ENCODE data around the gene NUDT5. TPM values are rescaled to one million over a fixed set of nuclear protein-coding genes. Genes with fewer than 3 reads are reported as not detected.
A peak's percentile ranks its signal among the peaks of the same experiment; 100 is the strongest.

The NUDT5 gene
- total RNA-seq, 1 donor from 2014 or later: 88.2 TPM

DNA sequence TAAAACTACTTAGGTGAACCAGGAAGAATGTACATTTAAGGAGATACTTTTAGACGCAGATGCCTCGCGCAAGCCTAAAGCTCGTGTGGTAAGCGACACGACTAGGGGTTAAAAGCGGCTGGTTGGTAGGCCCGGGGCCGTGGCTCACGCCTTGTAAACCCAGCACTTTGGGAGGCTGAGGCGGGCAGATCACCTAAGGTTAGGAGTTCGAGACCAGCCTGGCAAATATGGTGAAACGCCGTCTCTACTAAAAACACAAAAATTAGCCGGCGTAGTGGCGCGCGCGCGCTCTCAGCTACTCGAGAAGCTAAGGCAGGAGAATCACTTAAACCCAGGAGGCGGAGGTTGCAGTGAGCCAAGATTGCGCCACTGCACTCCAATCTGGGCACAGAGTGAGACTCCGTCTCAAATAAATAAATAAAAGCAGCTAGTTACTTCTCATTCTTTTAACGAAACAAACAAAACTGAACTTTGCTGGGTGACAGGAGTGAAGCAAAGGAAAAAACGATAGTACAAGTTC lies 879 bp downstream of the NUDT5 start:
- Mint-ChIP-seq H3K27me3 (ENCODE audit: low read depth) (no peaks in the 10 kb centered on the region), H3K9me3 (no peaks in the 10 kb centered on the region), H3K36me3 (ENCODE audit: low read depth) (peaks cover 3% of the 10 kb centered on the region), H3K27ac (ENCODE audit: unreplicated experiment) (peak overlapping the region; percentile 97), H3K4me3 (peak overlapping the region; percentile 97), H3K4me1 (peaks cover 41% of the 10 kb centered on the region)
- peak; percentile 2 for DNase-seq (ENCODE audit: low read depth, low spot score)
- TF ChIP-seq, protein P1, sequence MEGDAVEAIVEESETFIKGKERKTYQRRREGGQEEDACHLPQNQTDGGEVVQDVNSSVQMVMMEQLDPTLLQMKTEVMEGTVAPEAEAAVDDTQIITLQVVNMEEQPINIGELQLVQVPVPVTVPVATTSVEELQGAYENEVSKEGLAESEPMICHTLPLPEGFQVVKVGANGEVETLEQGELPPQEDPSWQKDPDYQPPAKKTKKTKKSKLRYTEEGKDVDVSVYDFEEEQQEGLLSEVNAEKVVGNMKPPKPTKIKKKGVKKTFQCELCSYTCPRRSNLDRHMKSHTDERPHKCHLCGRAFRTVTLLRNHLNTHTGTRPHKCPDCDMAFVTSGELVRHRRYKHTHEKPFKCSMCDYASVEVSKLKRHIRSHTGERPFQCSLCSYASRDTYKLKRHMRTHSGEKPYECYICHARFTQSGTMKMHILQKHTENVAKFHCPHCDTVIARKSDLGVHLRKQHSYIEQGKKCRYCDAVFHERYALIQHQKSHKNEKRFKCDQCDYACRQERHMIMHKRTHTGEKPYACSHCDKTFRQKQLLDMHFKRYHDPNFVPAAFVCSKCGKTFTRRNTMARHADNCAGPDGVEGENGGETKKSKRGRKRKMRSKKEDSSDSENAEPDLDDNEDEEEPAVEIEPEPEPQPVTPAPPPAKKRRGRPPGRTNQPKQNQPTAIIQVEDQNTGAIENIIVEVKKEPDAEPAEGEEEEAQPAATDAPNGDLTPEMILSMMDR (conservative IDR thresholded peaks at IDR 0.05): no peak

- TF ChIP-seq, protein P1 (conservative IDR thresholded peaks at IDR 0.05): no peak
- no peak overlapping the region for H3K27ac Mint-ChIP-seq (ENCODE audit: unreplicated experiment)
- no peaks in the 10 kb centered on the region for H3K9me3 Mint-ChIP-seq
These were observed 2.5 kb downstream of the NUDT5 start for GRCh38 chr10:12193193-12193592.

DNA sequence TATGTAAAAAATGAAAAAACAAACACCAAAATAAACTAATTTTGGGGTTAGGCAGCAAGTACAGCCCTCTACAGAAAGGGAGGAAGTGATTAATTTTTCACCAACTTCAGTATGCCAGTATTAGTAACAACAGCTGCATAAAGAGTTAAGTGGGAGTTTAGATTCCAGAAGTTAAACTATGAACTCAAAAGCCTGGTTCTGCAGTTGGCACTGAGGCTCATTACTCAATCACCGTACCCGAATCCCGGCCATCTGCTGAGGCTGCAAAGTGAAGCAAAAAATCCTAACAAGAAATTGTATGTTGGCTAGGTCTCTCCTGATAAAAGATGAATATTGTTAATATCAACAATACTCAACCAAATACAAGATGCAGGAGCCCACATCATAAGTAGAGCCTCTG lies 4.0 kb downstream of the NUDT5 start:
- Mint-ChIP-seq H3K36me3 (ENCODE audit: low read depth) (no peaks in the 10 kb centered on the region), H3K27me3 (ENCODE audit: low read depth) (no peaks in the 10 kb centered on the region), H3K9me3 (no peaks in the 10 kb centered on the region), H3K4me1 (peaks cover 29% of the 10 kb centered on the region), H3K4me3 (peak overlapping the region; percentile 51), H3K27ac (ENCODE audit: unreplicated experiment) (no peak overlapping the region)
- TF ChIP-seq, protein P1 (conservative IDR thresholded peaks at IDR 0.05): no peak
- DNase-seq (ENCODE audit: low read depth, low spot score): no peak

More at GRCh38 chr10:12193193-12193592, 2.5 kb downstream of the NUDT5 start:
- no peaks in the 10 kb centered on the region for H3K27me3 Mint-ChIP-seq (ENCODE audit: low read depth)
- H3K36me3 Mint-ChIP-seq (ENCODE audit: low read depth): no peaks in the 10 kb centered on the region
- H3K4me1 Mint-ChIP-seq: peaks cover 36% of the 10 kb centered on the region
- H3K4me3 Mint-ChIP-seq: peak overlapping the region; percentile 59
- no peak for DNase-seq (ENCODE audit: low read depth, low spot score)

DNA sequence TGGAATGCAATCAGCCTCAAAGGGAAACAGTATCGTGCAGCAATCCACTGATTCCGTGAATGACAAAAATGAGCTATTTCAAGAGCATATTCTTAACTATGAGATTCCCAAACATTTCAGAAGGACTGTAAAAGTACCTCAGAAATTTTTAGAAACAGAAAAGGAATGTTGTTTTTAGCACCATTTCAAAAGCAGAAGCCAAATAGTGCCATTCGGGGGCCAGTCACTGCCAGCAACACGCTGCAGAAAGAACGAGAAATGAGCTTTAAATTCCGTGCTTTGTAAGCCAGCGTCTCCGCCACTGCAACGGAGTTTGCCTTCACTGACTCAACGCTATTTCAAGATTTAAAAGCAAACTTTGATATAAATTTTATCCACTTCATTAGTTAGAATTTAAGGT lies 6.3 kb downstream of the NUDT5 start:
- TF ChIP-seq, protein P1 (conservative IDR thresholded peaks at IDR 0.05): no peak
- H3K36me3 Mint-ChIP-seq (ENCODE audit: low read depth): no peaks in the 10 kb centered on the region
- no peak overlapping the region for H3K27ac Mint-ChIP-seq (ENCODE audit: unreplicated experiment)
- H3K4me1 Mint-ChIP-seq: peaks cover 10% of the 10 kb centered on the region
- no peak for DNase-seq (ENCODE audit: low read depth, low spot score)
- H3K9me3 Mint-ChIP-seq: no peaks in the 10 kb centered on the region
- no peaks in the 10 kb centered on the region for H3K27me3 Mint-ChIP-seq (ENCODE audit: low read depth)
- no peak overlapping the region for H3K4me3 Mint-ChIP-seq

DNA sequence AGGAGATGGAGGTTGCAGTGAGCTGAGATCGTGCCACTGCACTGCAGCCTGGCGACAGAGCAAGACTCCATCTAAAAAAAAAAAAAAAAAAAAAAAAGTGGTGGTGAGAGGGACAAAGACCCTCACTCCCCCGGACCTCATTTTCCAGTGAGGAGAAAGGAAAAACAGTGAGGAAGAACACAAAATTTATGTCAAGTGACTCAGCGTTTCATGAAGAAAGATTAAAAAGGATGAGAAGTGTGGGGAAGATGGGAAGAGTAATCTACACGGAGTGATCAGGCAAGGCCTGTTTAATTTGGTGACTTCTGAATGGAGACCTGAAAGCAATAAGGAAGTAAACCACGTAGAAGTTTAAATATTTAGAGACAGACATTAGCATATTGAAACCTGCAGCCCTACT lies 7.0 kb downstream of the NUDT5 start:
- Mint-ChIP-seq H3K27ac (ENCODE audit: unreplicated experiment) (no peak overlapping the region), H3K4me3 (no peak overlapping the region), H3K9me3 (no peaks in the 10 kb centered on the region), H3K27me3 (ENCODE audit: low read depth) (no peaks in the 10 kb centered on the region), H3K36me3 (ENCODE audit: low read depth) (no peaks in the 10 kb centered on the region), H3K4me1 (peaks cover 4% of the 10 kb centered on the region)
- no peak for DNase-seq (ENCODE audit: low read depth, low spot score)
- TF ChIP-seq, protein P1 (conservative IDR thresholded peaks at IDR 0.05): no peak

Data from neural crest cell (in vitro differentiated cells).